Neural cell (in vitro differentiated cells): ENCODE results near the gene ATP6V0A4.

Experiments used
- CTCF ChIP-seq: fragments of 450-650 bp; IDR thresholded peaks from 2 replicates; pipeline ENCODE4 v1.5.1; 2014; ENCODE audit warnings: antibody characterized with exemption, mild to moderate bottlenecking, moderate library complexity; ENCODE audit not compliant: poor library complexity, severe bottlenecking
- EP300 ChIP-seq: fragments of 450-650 bp; conservative IDR thresholded peaks from 2 replicates; pipeline ENCODE4 v1.6.1; 2014; ENCODE audit warnings: antibody characterized with exemption, mild to moderate bottlenecking, moderate library complexity; ENCODE audit not compliant: poor library complexity, severe bottlenecking
- EZH2 ChIP-seq: fragments of 200-600, 300-800 bp; shearing (Covaris generic), sonication (generic); IDR thresholded peaks from 2 replicates; pipeline ENCODE4 v1.6.1; 2014; ENCODE audit warnings: antibody characterized with exemption, low read length, borderline replicate concordance, mild to moderate bottlenecking; ENCODE audit not compliant: insufficient read depth, poor library complexity, severe bottlenecking
- MXI1 ChIP-seq: fragments of 450-650 bp; conservative IDR thresholded peaks from 2 replicates; pipeline ENCODE4 v1.6.1; 2014; ENCODE audit warnings: antibody characterized with exemption, mild to moderate bottlenecking; ENCODE audit not compliant: poor library complexity, severe bottlenecking
- POLR2AphosphoS5 ChIP-seq: IDR thresholded peaks from 2 replicates; pipeline ENCODE4 v1.6.1; 2012
- RAD21 ChIP-seq: fragments of 450-650 bp; conservative IDR thresholded peaks from 2 replicates; pipeline ENCODE4 v1.6.1; 2014; ENCODE audit warnings: antibody characterized with exemption, mild to moderate bottlenecking, moderate library complexity
- REST ChIP-seq: IDR thresholded peaks from 2 replicates; pipeline ENCODE4 v1.6.1; 2012; ENCODE audit warnings: borderline replicate concordance
- SMC3 ChIP-seq: fragments of 450-650 bp; conservative IDR thresholded peaks from 2 replicates; pipeline ENCODE4 v1.6.1; 2014; ENCODE audit warnings: antibody characterized with exemption, mild to moderate bottlenecking, moderate library complexity; ENCODE audit not compliant: poor library complexity

DNA sequence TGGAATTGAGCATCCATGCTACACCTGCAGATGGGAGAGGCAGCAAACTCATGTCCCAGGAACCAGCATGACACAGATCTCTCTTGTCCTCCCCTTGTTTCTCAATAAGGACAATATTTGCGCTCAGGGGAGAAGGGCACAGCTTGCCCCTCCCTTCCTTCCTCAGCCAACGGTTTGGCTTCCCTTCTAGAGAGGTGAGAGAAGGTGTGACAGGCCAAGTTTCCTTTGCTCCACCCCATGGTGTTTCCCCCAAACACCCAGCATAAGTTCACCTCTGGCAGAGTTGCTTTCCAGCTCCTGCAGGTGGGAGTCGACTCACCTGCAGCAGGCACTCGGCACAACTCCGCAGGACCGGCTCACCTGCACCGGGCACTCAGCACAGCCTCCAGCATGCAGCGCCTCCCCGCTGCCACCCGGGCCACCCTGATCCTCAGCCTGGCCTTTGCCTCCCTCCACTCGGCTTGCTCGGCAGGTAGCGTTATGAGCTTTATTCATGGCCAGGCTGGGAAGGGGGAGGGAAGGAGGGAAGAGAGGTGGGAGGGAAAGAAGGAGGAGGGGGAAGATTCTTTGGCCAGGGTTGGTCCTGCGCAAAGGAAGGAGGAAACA, at the start of gene ATP6V0A4, which contains the start of gene TMEM213:
- no peak for TF ChIP-seq EZH2
- TF ChIP-seq CTCF: no peak
- no peak for TF ChIP-seq REST
- no peak for TF ChIP-seq POLR2AphosphoS5
- no peak for TF ChIP-seq SMC3
- no peak for TF ChIP-seq EP300
- no peak for TF ChIP-seq MXI1
- no peak for TF ChIP-seq RAD21
